GM18873 (cell line): Measurements from ENCODE around the gene APLP1.
"Not testable (repeated sequence)": the region's sequence is repeated elsewhere in the genome, so short reads cannot be mapped to it uniquely, and the experiment has no call there.

ENCODE experiments used
- ATAC-seq: cut with Tn5 transposase; IDR thresholded peaks from one replicate; pipeline ENCODE4 v1.9.1; 2021; ENCODE audit warnings: mild to moderate bottlenecking, moderate library complexity, moderate number of reproducible peaks; ENCODE audit not compliant: unreplicated experiment, low FRiP score

The APLP1 gene

GRCh38 chr19:35868172-35868822 is at the start of gene APLP1:
TSS of gene APLP1 (plus strand) at chr19:35868574. CDS start at chr19:35868637, 63 bp downstream.
- no peak for ATAC-seq

GRCh38 chr19:35822579-35822978 is 45.8 kb upstream of the APLP1 start:
- ATAC-seq, result no peak

- no peak for ATAC-seq
These were observed 44.2 kb upstream of the APLP1 start for GRCh38 chr19:35824150-35824549.

DNA sequence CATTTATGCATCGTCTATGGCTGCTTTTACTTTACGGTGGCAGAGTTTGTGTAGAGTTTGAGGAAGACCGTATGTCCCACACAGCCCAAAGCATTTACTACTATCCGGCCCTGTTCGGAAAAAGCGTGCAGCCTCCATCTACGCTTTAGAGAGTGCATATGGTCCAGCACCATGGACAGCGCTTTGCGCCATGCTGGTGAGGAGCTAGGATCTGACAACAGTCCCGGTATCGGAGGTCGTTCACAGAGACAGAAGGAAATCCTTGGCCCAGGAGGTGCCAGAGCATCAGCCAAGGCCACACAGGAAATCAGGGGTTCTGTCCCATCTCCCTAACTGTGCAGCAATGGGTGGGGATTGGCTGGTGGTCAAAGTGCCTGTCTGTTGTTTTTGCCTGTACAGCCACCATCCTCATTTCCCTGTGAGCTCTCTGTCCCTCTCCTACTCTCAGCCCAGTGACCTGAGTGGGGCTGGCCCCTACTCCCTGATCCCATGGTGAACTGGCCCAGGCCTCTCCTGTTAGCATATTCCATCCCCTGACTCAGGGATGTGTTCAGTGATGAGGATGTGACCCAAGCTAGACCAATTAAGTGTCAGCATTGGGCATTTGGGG is 39.6 kb upstream of the APLP1 start:
- no peak for ATAC-seq

- ATAC-seq, result no peak
These were observed 37.4 kb upstream of the APLP1 start for GRCh38 chr19:35830986-35831385.

- ATAC-seq, result no peak
These were observed 36.3 kb upstream of the APLP1 start for GRCh38 chr19:35832054-35832453.

GRCh38 chr19:35833972-35834371 is 34.4 kb upstream of the APLP1 start:
- ATAC-seq, result no peak

DNA sequence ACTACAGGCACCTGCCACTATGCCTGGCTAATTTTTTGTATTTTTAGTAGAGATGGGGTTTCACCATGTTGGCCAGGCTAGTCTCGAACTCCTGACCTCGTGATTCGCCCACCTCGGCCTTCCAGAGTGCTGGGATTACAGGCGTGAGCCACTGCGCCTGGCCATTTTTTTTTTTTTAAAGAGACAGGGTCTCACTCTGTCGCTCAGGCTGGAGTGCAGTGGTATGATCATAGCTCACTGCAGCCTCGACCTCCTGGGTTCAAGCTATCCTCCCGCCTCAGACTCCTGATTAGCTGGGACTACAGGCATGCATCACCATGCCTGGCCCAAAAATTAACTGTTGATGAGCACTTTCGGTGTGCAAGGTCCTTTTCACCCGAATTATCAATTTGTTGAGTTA is 32.3 kb upstream of the APLP1 start:
- ATAC-seq, result not testable (repeated sequence)

DNA sequence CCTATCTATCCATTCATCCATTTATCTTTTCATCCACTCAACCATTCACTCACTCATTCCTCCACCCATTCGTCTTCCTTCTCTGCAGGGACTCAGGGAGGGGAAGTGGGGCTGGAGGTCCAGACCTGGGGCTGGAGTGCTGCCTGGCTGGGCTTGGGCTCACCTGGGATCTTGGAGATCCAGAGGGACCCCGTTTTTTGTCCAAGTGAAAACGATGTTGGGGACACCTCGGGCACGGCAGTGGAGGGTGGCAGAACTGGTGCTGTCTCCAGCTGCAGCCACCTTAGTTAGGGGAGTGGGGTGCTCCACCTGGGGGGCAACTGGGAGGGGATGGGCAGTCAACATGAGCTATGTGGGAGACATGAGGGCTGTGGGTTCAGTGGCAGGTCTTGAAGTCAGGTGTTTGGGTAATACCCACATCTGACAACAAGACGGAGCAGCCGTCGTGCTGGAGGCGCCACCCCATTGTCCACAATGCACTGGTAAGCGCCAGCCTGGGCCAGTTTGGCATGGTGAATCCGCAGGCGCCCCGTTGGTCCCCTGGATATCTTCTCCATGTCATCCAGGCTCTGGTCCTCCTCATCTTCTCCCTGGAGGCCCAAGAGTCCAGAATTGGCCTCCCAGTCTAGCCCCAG is 26.3 kb upstream of the APLP1 start:
- ATAC-seq, result no peak

DNA sequence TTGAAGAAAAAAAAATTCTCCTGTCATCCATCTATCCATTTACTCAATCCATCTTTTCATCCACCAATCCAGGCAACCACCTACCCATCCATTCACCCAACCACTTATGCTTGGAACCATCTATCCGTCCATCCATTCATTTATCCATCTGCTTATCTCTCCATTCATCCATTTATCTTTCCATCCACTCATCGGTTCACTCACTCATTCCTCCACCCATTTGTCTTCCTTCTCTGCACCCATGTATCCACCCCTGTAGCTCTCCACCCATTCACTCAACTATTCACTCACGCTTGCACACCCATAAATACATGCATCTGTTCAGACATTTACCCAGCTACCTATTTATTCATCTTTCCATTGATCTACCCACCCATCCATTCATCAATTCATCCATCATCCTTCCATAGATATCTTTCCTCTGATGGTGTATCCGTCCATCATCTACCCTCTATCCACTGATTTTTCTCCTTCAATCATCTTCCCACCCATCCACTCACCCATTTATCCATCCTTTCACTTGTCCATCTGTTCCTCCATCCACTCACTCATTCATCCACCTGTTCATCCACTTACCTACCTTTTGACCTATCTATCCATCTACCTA is 25.6 kb upstream of the APLP1 start:
- no peak for ATAC-seq

- no peak for ATAC-seq
These were observed 24.5 kb upstream of the APLP1 start for GRCh38 chr19:35843676-35844481.

GRCh38 chr19:35844482-35845214 is 23.7 kb upstream of the APLP1 start:
- ATAC-seq, result no peak

GRCh38 chr19:35845215-35846037 is 22.9 kb upstream of the APLP1 start:
- no peak for ATAC-seq

DNA sequence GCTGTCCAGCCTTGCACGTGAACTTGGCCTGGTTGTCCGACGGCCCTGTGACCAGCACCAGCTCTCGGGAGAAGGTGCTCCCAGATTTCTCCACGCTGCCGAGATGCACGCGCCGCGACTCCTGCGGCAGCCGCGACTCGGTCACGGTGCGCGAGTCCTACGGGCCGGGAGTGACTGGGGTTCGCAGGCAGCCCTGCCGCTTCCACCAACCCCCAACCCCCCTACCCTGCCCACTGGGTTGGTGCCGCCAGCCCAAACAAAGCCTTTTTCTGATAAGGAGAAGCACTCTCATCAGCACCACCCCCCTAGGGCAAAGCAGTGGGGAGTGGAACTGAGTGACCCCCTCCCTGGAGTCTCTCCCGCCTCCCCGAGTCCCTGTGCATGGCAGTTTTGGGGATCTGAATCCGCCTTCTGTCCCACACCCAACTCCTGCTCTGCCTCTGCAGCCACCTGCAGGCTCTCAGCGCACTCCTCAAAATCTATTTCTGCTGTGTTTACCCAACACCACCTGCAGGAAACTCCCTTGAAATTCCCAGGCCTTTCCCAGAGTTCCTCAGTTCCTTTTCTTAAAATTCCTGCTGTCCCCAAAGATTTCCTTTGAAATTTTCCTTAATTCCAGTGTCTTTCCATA is 22.2 kb upstream of the APLP1 start:
- no peak for ATAC-seq

DNA sequence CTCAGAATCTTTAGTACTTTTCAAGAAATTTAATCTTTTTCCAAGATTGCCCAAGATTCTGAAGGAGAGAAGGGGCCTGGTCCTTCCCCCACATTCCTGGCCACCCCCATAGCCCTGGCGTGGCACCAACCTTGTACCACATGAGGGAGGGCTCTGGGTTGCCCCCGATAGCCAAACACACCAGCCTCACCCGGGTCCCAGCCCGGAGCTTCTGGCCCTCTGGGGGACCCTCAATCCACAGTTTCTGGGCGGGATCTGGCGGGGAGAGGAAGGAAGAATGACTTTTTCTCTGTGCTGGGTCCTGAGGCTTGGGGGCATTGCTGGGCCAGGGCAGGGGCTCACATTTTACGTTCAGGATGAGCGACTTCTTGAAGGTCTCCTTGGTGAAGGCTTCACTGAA is 20.5 kb upstream of the APLP1 start:
- no peak for ATAC-seq

- no peak for ATAC-seq
These were observed 19.9 kb upstream of the APLP1 start for GRCh38 chr19:35848486-35848885.

DNA sequence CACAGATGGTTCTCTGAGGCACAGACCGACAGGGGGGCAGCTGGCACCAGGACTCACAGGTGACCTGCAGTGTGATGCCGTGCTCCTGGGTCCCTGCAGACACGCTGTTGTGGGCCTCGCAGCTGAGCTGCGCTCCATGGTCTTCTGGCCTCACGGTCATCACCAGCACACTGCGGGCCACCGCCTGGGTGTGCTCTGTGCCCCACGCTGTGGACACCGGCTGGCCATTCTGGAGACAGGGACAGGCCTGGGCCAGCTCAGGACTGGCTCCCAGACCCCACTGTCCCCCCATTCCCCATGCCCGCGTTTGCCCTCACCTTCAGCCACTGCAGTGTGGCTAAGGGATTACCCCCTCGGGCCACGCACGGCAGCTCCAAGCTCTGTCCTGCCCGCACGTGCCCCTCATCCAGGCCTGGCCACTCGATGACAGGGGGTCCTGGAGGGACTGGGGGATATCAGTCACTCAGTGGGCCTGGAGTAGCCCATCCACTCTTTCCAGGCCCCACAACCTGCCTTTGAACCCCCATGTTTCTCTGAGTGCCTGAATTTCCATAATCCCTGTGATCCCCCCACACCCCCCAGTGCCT is 19.4 kb upstream of the APLP1 start:
- ATAC-seq, result no peak
